Liver (tissue), 9 donors: ENCODE measurements around the gene STK32C. TPM values are rescaled to one million over a fixed set of nuclear protein-coding genes. Genes with fewer than 3 reads are reported as not detected.
"Not testable (repeated sequence)": the region's sequence is repeated elsewhere in the genome, so short reads cannot be mapped to it uniquely, and the experiment has no call there.

Source experiments
- DNase-seq: peaks from one replicate; pipeline ENCODE4 v3.0.0-alpha.2; 2017; ENCODE audit warnings: low spot score
- H3K27ac ChIP-seq, 2 donors: one replicate each; pipeline ENCODE4 v1.7.0; 2013; ENCODE audit warnings: inconsistent platforms in 2 of 2, low read length in 2 of 2, control low read depth in 1 of 2, low read depth in 1 of 2, mild to moderate bottlenecking in 1 of 2
- H3K27me3 ChIP-seq, 4 donors: one replicate each; pipeline versions ENCODE4 v1.6.1 to v1.7.0; 2013; ENCODE audit warnings: low read length in 3 of 4, inconsistent platforms in 1 of 4, mild to moderate bottlenecking in 1 of 4, moderate library complexity in 1 of 4; ENCODE audit not compliant: control insufficient read depth in 4 of 4, insufficient read depth in 4 of 4
- H3K36me3 ChIP-seq, 4 donors: one replicate each; pipeline versions ENCODE4 v1.6.1 to v1.7.0; 2013; ENCODE audit warnings: low read length in 3 of 4, mild to moderate bottlenecking in 3 of 4, low read depth in 1 of 4, moderate library complexity in 1 of 4; ENCODE audit not compliant: control insufficient read depth in 4 of 4, insufficient read depth in 3 of 4
- H3K4me1 ChIP-seq, 4 donors: one replicate each; pipeline versions ENCODE4 v1.6.1 to v1.7.0; 2013; ENCODE audit warnings: low read length in 3 of 4, mild to moderate bottlenecking in 3 of 4, moderate library complexity in 1 of 4; ENCODE audit not compliant: control insufficient read depth in 4 of 4, insufficient read depth in 4 of 4
- H3K4me3 ChIP-seq, 3 donors: one replicate each; pipeline versions ENCODE4 v1.6.1 to v1.7.0; 2013; ENCODE audit warnings: low read length in 3 of 3, control low read depth in 1 of 3, low read depth in 1 of 3, mild to moderate bottlenecking in 1 of 3
- H3K9ac ChIP-seq, 2 donors: one replicate each; pipeline ENCODE4 v1.7.0; 2013; ENCODE audit warnings: low read length in 2 of 2, mild to moderate bottlenecking in 2 of 2, moderate library complexity in 2 of 2, control low read depth in 1 of 2, low read depth in 1 of 2
- H3K9me3 ChIP-seq, 4 donors: one replicate each; pipeline versions ENCODE4 v1.6.1 to v1.7.0; 2013; ENCODE audit warnings: low read length in 3 of 4; ENCODE audit not compliant: control insufficient read depth in 4 of 4
- FOXA1 ChIP-seq: IDR thresholded peaks from 2 replicates; pipeline ENCODE4 v1.6.1; 2016; ENCODE audit warnings: antibody characterized with exemption
- FOXA2 ChIP-seq: IDR thresholded peaks from 2 replicates; pipeline ENCODE4 v1.6.1; 2016; ENCODE audit warnings: antibody characterized with exemption
- GABPA ChIP-seq, 2 donors: IDR thresholded peaks in 1 of 2; conservative IDR thresholded peaks in 1 of 2; 2 replicates each; pipeline ENCODE4 v1.6.1; 2016; ENCODE audit warnings: antibody characterized with exemption in 2 of 2, mild to moderate bottlenecking in 1 of 2, moderate library complexity in 1 of 2
- HNF4A ChIP-seq, 2 donors: conservative IDR thresholded peaks; 2 replicates each; pipeline ENCODE4 v1.6.1; 2016; ENCODE audit warnings: antibody characterized with exemption in 2 of 2, mild to moderate bottlenecking in 2 of 2
- HNF4G ChIP-seq: IDR thresholded peaks from 2 replicates; pipeline ENCODE4 v1.6.1; 2016; ENCODE audit warnings: antibody characterized with exemption
- NR2F2 ChIP-seq: IDR thresholded peaks from 2 replicates; pipeline ENCODE4 v1.6.1; 2016; ENCODE audit warnings: antibody characterized with exemption
- RAD21 ChIP-seq, 2 donors: IDR thresholded peaks; 2 replicates each; pipeline ENCODE4 v1.6.1; 2016; ENCODE audit warnings: antibody characterized with exemption in 2 of 2, mild to moderate bottlenecking in 2 of 2
- RXRA ChIP-seq, 2 donors: IDR thresholded peaks; 2 replicates each; pipeline ENCODE4 v1.6.1; 2017 to 2018; ENCODE audit warnings: antibody characterized with exemption in 2 of 2, mild to moderate bottlenecking in 1 of 2
- SP1 ChIP-seq: IDR thresholded peaks from 2 replicates; pipeline ENCODE4 v1.6.1; 2018; ENCODE audit warnings: antibody characterized with exemption, mild to moderate bottlenecking
- YY1 ChIP-seq: IDR thresholded peaks from 2 replicates; pipeline ENCODE4 v1.6.1; 2016; ENCODE audit warnings: antibody characterized with exemption, mild to moderate bottlenecking
- WGBS: extraction: QIAGEN DNeasy Blood & Tissue Kit; methylation state at CpG from one replicate; pipeline ENCODE4 v1.1.7; 2013; 5-methylcytosine and 5-hydroxymethylcytosine counted together
- polyA plus RNA-seq, 2 donors: library from polyadenylated mRNA; stranded (reverse) in 1 of 2; unstranded in 1 of 2; fragments of 200-250 nt in 1 of 2; fragments of >200 nt in 1 of 2; fragmentation: Nextera tagmentation in 1 of 2; extraction: Ambion mirVana in 1 of 2; gene quantifications; one replicate each; pipeline versions ENCODE4 v1.2.1 to v1.2.3, GENCODE V29; 2013 to 2015
- total RNA-seq, 2 donors: library from RNA; depleted of rRNA; stranded (reverse); fragments of >200 nt; gene quantifications; one replicate each; pipeline ENCODE4 v1.2.3, GENCODE V29; 2014
- TF ChIP-seq, protein P1 (sequence below): IDR thresholded peaks from 2 replicates; pipeline ENCODE4 v1.6.1; 2016; ENCODE audit warnings: antibody characterized with exemption, mild to moderate bottlenecking
- TF ChIP-seq, protein P2 (sequence below): IDR thresholded peaks from 2 replicates; pipeline ENCODE4 v1.6.1; 2016; ENCODE audit warnings: antibody characterized with exemption
- donor health status: healthy.
- donor health status: healthy.
- donor health status: healthy.
- donor health status: healthy.
- donor health status: healthy.

STK32C gene
- total and polyA plus RNA-seq, 4 donors: 1.8 to 4.6 (median 2.2) TPM

DNA sequence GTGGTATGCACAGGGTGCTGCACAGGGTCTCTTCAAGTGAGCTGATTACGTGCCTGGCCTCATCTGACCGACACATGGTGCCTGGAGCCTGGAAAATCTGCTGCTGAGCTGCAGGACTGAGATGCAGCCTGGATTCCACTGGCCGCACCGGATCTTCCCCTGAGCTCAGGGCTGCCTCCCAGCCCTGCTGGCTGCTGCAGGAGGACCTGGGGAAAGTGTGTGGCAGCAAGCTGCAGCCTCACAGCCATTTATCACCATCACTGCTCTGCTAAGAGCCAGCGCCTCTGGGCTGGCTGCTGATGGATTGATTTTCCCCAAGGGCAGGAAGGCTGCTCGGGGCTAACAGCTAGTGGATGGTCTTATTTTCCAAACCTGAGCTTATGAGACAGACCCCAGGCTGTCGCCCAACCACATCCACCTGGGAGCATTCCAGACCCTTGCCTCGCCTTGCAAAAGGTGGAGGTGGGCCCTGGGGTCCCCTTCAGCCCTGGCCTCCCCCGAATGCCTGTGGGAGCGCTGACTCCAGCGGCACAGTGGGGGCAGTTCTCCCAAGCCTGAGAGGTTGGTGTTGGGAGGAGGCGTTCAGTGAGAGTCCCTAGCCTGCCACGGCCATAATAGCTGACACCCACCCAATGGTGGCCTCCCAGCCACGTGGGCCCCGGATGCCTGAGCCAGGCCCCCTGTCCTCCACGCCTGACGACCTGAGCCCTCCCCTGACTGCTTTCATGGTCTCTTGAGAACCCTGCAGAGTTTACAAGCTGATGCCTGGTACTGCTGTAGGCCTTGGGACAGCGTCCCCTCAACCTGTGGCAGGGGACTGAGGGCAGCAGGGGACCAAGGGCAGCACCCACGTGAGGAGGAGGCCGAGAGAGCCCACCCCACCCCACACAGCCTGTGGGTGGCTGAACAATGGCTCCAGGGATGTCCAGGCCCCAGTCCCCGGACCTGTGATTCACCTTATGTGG is 38.2 kb downstream of the STK32C start:
- 87% methylated on average over 21 of the region's 21 CpGs for WGBS
- TF ChIP-seq NR2F2: no peak
- TF ChIP-seq HNF4G: no peak
- TF ChIP-seq RXRA (IDR thresholded peaks at IDR 0.05): no peak
- TF ChIP-seq HNF4A (conservative IDR thresholded peaks at IDR 0.05): no peak
- TF ChIP-seq FOXA2: no peak
- TF ChIP-seq, protein P1, sequence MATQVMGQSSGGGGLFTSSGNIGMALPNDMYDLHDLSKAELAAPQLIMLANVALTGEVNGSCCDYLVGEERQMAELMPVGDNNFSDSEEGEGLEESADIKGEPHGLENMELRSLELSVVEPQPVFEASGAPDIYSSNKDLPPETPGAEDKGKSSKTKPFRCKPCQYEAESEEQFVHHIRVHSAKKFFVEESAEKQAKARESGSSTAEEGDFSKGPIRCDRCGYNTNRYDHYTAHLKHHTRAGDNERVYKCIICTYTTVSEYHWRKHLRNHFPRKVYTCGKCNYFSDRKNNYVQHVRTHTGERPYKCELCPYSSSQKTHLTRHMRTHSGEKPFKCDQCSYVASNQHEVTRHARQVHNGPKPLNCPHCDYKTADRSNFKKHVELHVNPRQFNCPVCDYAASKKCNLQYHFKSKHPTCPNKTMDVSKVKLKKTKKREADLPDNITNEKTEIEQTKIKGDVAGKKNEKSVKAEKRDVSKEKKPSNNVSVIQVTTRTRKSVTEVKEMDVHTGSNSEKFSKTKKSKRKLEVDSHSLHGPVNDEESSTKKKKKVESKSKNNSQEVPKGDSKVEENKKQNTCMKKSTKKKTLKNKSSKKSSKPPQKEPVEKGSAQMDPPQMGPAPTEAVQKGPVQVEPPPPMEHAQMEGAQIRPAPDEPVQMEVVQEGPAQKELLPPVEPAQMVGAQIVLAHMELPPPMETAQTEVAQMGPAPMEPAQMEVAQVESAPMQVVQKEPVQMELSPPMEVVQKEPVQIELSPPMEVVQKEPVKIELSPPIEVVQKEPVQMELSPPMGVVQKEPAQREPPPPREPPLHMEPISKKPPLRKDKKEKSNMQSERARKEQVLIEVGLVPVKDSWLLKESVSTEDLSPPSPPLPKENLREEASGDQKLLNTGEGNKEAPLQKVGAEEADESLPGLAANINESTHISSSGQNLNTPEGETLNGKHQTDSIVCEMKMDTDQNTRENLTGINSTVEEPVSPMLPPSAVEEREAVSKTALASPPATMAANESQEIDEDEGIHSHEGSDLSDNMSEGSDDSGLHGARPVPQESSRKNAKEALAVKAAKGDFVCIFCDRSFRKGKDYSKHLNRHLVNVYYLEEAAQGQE: no peak
- TF ChIP-seq, protein P2, sequence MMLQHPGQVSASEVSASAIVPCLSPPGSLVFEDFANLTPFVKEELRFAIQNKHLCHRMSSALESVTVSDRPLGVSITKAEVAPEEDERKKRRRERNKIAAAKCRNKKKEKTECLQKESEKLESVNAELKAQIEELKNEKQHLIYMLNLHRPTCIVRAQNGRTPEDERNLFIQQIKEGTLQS: no peak
- TF ChIP-seq GABPA (IDR thresholded peaks at IDR 0.05 in 1 of 2, conservative IDR thresholded peaks at IDR 0.05 in 1 of 2): no peak
- TF ChIP-seq SP1: no peak
- no peak for TF ChIP-seq RAD21 (IDR thresholded peaks at IDR 0.05)
- no peak for TF ChIP-seq FOXA1
- no peak for TF ChIP-seq YY1
- H3K27me3 ChIP-seq: no peaks in the 10 kb centered on the region
- no peak overlapping the region for H3K9ac ChIP-seq
- H3K4me1 ChIP-seq: peaks cover 0 to 3% (median 0%) of the 10 kb centered on the region in 4 donors
- H3K4me3 ChIP-seq: no peak overlapping the region
- H3K36me3 ChIP-seq: no peaks in the 10 kb centered on the region
- no peaks in the 10 kb centered on the region for H3K9me3 ChIP-seq
- DNase-seq: no peak
- no peak overlapping the region for H3K27ac ChIP-seq

DNA sequence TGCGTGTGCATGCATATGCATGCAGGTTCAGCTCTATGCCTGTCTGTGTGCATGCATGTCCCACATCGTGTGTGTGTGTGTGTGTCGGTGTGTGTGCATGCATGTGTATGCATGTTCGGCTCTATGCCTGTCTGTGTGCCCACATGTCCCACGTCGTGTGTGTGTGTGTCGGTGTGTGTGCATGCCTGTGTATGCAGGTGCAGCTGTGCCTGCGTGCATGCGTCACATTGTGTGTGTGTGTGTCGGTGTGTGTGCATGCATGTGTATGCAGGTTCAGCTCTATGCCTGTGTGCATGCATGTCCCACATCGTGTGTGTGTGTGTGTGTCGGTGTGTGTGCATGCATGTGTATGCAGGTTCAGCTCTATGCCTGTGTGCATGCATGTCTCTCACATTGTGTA is 39.8 kb downstream of the STK32C start:
- 92% methylated on average over 12 of the region's 12 CpGs for WGBS
- not testable (repeated sequence) for H3K27me3 ChIP-seq, DNase-seq, H3K4me1 ChIP-seq, H3K9me3 ChIP-seq, H3K9ac ChIP-seq, H3K36me3 ChIP-seq, H3K27ac ChIP-seq, H3K4me3 ChIP-seq

DNA sequence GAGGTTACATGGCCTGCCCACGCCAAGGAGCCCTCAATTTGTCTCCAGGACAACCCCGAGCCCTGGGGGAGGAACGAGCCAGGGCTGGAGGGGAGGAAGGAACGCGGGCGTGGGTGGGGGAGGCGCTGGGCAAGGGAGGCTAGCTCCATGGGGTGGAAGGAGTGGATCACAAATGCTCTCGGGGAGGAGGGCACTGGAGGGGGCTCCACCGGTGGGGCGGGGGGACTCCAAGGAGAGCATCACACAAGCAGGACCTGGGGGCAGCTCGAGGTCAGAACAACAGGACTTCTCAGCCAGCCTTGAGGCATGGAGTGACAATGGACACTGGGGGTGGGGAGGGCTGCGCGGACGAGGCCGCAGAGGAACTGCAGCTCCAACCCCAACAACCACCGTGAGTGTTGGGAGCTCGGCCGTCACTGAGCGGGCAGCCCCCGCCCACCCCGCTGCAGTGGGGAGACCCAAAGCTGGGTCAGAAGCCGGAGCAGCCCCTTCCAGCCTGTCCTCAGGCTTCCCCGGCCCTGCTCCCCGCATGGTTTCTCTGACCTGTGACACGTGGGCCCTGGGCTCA is 41.1 kb downstream of the STK32C start:
- no peaks in the 10 kb centered on the region for H3K27me3 ChIP-seq
- no peak overlapping the region for H3K4me3 ChIP-seq
- no peaks in the 10 kb centered on the region for H3K9me3 ChIP-seq
- peaks cover 0 to 3% (median 0%) of the 10 kb centered on the region in 4 donors for H3K4me1 ChIP-seq
- no peaks in the 10 kb centered on the region for H3K36me3 ChIP-seq
- no peak overlapping the region for H3K9ac ChIP-seq
- DNase-seq: no peak
- no peak for TF ChIP-seq HNF4A (conservative IDR thresholded peaks at IDR 0.05)
- no peak for TF ChIP-seq GABPA (IDR thresholded peaks at IDR 0.05 in 1 of 2, conservative IDR thresholded peaks at IDR 0.05 in 1 of 2)
- no peak overlapping the region for H3K27ac ChIP-seq
- 48% methylated on average over 25 of the region's 25 CpGs for WGBS
